Erythroblast (primary cell): Measurements from ENCODE around the gene MFAP4.

Source experiments
- DNase-seq, 2 experiments: peaks; one replicate each; lab custom pipeline; 2025; lab: John Stamatoyannopoulos, UW
- GATA1 ChIP-seq: IDR thresholded peaks from 2 replicates; pipeline ENCODE4 v1.6.1; 2011; ENCODE audit warnings: low read depth, mild to moderate bottlenecking, control low read depth, low read length, moderate library complexity
- POLR2A ChIP-seq: IDR thresholded peaks from 2 replicates; pipeline ENCODE4 v1.6.1; 2011; ENCODE audit warnings: mild to moderate bottlenecking, low read length

MFAP4 gene

GRCh38 chr17:19385521-19385983, 1.4 kb downstream of the MFAP4 start:
- DNase-seq: no peak
- TF ChIP-seq GATA1 (no peak), POLR2A (no peak)

DNA sequence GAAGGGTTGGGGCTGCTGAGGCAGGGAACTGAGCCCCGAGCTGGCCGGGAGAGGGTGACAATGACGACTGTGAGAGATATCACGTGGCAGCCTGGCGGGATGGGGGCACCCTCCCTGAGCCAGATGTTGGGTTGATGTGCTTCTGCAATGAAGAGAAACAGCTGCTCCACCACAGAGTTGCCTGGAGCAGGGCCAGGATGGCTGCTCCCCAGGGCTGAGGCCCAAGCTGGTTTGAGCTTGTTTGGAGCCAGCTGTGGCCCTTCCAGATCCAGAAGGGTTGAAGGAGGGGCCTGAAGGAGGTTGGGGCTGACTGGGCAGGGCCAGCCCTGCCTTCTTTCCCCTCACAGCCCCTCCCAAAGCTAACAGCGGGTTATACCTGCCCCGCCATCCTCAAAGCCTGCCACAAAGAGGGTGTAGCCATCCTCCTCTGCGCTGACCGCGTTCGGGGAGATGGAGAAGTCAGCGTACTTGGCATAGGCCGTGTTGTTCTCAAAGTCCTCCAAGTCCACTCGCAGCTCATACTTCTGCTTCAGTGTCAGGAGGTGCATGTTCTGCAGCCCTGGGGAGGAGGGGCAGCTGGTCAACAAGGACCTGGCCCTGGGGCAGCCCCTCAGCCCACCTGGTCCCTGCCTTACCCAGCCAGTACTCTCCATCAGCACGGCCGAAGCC, 2.1 kb downstream of the MFAP4 start:
- DNase-seq: peak; percentile 95 to 96
- no peak for TF ChIP-seq GATA1
- no peak for TF ChIP-seq POLR2A

DNA sequence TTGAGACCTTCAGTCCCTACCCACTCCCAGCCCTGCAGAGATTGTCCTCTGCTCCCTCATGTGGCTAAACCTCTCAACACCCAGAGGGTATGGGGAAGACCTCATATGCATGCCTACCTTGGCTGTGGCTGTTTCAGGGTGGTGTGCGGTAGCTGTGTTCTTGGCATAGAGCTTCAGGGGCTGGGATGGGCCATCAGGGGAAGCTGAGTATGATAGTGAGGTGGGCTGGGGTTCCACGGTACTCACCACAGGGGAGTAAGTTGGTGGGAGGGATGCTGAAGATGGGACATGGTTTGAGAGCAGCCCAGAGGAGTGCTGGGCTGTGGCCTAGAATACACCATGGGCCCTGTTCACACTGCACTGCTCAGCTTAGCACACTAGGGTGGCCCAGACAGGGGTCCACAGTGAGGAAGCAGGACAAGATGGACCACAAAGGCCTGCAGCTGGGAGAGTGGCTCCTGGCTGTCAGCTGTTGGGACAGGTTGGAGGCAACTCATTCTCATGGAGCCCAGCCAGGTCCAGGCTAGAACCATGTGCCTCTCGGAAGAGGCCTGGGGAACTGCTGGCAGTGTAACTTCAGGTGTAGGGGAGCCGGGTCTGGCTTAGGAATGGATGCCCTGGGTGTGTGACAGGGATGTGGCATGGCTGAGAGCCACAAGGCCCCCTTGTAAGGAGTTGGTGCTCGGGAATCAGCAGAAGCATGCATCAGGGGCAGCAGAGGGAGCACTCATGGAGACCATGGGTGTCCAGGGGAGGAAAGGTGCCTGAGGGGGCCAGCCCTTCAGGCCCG, 3.1 kb downstream of the MFAP4 start:
- TF ChIP-seq POLR2A (no peak), GATA1 (no peak)
- peak in 1 of 2 experiments; percentile 55 for DNase-seq

- TF ChIP-seq GATA1 (no peak), POLR2A (no peak)
- DNase-seq: no peak
These were observed 4.2 kb downstream of the MFAP4 start for GRCh38 chr17:19382531-19383444.

DNA sequence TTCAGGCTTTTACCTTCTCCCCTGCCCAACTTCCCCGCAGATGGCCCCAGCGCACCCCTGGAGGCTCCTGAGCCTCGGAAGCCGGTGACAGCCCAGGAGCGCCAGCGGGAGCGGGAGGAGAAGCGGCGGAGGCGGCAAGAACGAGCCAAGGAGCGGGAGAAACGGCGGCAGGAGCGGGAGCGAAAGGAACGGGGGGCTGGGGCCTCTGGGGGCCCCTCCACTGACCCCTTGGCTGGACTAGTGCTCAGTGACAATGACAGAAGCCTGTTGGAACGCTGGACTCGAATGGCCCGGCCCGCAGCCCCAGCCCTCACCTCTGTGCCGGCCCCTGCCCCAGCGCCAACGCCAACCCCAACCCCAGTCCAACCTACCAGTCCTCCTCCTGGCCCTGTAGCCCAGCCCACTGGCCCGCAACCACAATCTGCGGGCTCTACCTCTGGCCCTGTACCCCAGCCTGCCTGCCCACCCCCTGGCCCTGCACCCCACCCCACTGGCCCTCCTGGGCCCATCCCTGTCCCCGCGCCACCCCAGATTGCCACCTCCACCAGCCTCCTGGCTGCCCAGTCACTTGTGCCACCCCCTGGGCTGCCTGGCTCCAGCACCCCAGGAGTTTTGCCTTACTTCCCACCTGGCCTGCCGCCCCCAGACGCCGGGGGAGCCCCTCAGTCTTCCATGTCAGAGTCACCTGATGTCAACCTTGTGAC, 5.1 kb downstream of the MFAP4 start:
- no peak for DNase-seq
- TF ChIP-seq POLR2A (no peak), GATA1 (no peak)

- TF ChIP-seq GATA1 (no peak), POLR2A (no peak)
- no peak for DNase-seq
These were observed 5.6 kb downstream of the MFAP4 start for GRCh38 chr17:19381361-19381740.

DNA sequence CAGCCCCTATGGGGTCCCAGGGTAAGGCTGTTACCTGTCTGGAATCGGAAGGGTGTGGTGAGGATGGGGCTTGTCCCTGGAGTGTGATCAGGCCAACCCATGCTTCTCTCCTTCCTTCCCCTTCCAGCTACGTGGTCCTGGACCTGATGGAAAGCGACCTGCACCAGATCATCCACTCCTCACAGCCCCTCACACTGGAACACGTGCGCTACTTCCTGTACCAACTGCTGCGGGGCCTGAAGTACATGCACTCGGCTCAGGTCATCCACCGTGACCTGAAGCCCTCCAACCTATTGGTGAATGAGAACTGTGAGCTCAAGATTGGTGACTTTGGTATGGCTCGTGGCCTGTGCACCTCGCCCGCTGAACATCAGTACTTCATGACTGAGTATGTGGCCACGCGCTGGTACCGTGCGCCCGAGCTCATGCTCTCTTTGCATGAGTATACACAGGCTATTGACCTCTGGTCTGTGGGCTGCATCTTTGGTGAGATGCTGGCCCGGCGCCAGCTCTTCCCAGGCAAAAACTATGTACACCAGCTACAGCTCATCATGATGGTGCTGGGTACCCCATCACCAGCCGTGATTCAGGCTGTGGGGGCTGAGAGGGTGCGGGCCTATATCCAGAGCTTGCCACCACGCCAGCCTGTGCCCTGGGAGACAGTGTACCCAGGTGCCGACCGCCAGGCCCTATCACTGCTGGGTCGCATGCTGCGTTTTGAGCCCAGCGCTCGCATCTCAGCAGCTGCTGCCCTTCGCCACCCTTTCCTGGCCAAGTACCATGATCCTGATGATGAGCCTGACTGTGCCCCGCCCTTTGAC, 6.3 kb downstream of the MFAP4 start:
- no peak for TF ChIP-seq POLR2A
- no peak for TF ChIP-seq GATA1
- DNase-seq: no peak

DNA sequence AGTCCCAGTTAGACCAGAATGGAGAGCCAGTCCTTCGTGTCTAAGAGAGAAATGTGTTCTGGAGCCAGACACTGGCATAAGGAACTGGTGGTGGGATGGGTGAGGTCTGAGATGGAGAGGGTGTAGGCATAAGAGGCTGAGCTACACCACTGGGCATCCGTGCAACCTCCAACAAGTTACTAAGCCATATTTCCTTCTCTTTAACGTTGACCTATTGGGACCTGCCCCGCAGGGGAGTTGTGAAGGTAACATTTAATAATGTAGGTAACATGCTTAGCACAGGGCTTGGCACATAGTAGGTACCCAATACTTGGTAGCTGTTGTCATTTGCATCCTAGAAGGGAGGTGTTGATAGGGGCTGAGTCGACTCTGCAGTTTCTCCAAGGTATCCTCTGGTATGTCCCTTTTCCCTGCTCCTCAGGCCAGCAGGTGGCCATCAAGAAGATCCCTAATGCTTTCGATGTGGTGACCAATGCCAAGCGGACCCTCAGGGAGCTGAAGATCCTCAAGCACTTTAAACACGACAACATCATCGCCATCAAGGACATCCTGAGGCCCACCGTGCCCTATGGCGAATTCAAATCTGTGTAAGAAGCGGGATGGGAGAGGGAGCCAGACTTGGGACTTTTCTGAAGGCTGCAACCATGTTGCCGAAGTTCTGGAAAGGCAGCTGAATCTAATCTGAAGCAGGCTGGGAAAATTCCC, 7.5 kb downstream of the MFAP4 start:
- DNase-seq: no peak
- TF ChIP-seq POLR2A (no peak), GATA1 (no peak)

DNA sequence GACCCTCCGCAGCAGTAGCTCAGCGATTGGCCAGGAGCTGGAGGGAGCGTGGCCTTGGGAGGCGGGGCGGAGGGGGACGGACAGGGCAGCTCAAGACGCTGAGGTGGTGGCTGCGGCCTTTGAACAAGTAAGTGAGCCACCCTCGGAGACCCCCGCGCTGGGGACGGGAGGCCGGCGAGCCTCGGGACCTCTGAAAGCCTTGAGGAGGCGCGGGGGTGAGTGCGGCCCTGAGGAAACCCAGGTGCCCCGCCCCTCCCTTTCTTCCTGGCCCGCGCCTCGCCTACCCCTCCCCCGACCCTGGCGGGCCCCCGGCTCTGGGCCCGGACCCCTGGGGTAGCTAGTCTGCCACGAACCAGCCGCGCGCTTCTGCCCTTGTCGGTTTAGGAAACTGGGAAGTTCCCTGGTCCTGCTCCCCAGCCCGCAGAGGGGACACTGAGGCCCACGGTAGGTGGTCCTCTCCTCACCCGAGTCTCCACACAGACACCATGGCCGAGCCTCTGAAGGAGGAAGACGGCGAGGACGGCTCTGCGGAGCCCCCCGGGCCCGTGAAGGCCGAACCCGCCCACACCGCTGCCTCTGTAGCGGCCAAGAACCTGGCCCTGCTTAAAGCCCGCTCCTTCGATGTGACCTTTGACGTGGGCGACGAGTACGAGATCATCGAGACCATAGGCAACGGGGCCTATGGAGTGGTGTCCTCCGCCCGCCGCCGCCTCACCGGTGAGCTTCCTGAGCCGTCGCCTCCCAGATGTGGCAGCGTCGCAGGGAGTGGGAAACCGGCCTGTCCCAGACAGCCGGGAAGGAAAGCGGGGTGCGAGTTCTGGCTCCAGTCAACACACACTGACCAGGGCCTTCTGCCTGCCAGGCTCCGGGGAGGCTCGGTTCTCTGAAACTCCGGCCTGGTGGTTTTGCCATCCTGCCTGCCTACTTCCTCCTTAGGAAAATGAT, 8.3 kb downstream of the MFAP4 start, which contains the start of gene MAPK7:
Gene MAPK7, plus strand, starts transcription at position 83 of the 945 bp plus-strand sequence. Its CDS starts 403 bp downstream, at position 486.
- DNase-seq: peak in 1 of 2 experiments; percentile 57

GRCh38 chr17:19377602-19378415, 9.2 kb downstream of the MFAP4 start:
- DNase-seq: peak; percentile 99
- TF ChIP-seq GATA1: no peak
- peak; percentile 86 for TF ChIP-seq POLR2A

More for the DNA sequence above, 8.3 kb downstream of the MFAP4 start, which contains the start of gene MAPK7:
- no peak for TF ChIP-seq POLR2A
- no peak for TF ChIP-seq GATA1
